ENCODE data around the gene FHL5. TPM values are rescaled to one million over a fixed set of nuclear protein-coding genes. Genes with fewer than 3 reads are reported as not detected.

FHL5 gene
- total RNA-seq, 1 donor from 2014 or later = not detected

DNA sequence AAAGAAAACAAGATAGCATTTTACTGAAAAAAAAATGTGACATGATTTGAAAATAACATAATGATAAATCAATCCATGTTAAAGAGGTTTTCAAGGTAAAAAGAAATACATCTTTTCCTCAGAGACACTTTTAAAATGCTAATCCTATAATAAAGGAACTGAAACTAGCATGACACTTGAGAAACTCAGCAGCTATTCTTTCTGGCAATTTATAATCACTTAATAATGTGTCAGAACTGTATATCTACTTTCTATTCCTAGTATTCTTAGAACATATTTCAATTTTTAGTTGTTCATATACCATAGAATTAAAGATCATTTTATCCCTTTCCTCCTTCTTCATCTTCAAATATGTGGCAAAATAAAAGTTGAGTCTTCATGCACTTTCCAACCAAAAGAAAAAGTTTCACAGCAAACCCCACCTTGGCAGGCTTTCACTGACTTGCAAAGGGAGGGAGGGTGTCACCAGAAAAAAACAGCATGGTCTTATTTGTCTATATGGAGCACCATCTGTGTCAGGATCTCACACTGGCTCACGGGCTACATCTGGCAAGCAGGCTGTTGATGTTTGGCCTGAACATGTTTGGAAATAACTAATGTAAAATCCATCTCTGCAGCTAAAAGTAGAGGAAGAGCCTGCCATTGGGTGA, 48.5 kb downstream of the FHL5 start:
- FAIRE-seq (no peak), DNase-seq (ENCODE audit: low read depth) (no peak)
- no peak overlapping the region for H3K27ac ChIP-seq (ENCODE audit: low read depth, low read length)
- no peak overlapping the region for H3K4me3 Mint-ChIP-seq (ENCODE audit: unreplicated experiment)
- no peaks in the 10 kb centered on the region for H3K9me3 Mint-ChIP-seq (ENCODE audit: unreplicated experiment)
- H3K36me3 Mint-ChIP-seq (ENCODE audit: low read depth, unreplicated experiment) = no peaks in the 10 kb centered on the region
- H3K27me3 Mint-ChIP-seq (ENCODE audit: low read depth, unreplicated experiment) = no peaks in the 10 kb centered on the region
- H3K27ac Mint-ChIP-seq (ENCODE audit: unreplicated experiment) = no peak overlapping the region
- H3K4me3 ChIP-seq (ENCODE audit: insufficient read depth, low read depth, low read length) = no peak overlapping the region
- H3K4me2 ChIP-seq (ENCODE audit: low read length) = no peak overlapping the region
- no peaks in the 10 kb centered on the region for H3K36me3 ChIP-seq (ENCODE audit: insufficient read depth, low read length)
- H2AFZ ChIP-seq (ENCODE audit: low read depth, low read length) = no peak overlapping the region
- TF ChIP-seq EZH2 (IDR thresholded peaks at IDR 0.05; ENCODE audit: insufficient read depth, low read length) (no peak), CTCF (IDR thresholded peaks at IDR 0.05; ENCODE audit: insufficient read depth, low read depth, low read length) (no peak)
- no peak overlapping the region for H3K9ac ChIP-seq (ENCODE audit: low read length)
- H3K4me1 Mint-ChIP-seq (ENCODE audit: low read depth, unreplicated experiment) = no peaks in the 10 kb centered on the region
- no peaks in the 10 kb centered on the region for H4K20me1 ChIP-seq (ENCODE audit: insufficient read depth, low read length)
- H3K27me3 ChIP-seq (ENCODE audit: insufficient read depth, low read length) = no peaks in the 10 kb centered on the region
- no peaks in the 10 kb centered on the region for H3K9me3 ChIP-seq (ENCODE audit: insufficient read depth, low read depth, low read length)
- no peaks in the 10 kb centered on the region for H3K79me2 ChIP-seq (ENCODE audit: insufficient read depth, low read length)
- H3K4me1 ChIP-seq (ENCODE audit: insufficient read depth, low read length) = no peaks in the 10 kb centered on the region

DNA sequence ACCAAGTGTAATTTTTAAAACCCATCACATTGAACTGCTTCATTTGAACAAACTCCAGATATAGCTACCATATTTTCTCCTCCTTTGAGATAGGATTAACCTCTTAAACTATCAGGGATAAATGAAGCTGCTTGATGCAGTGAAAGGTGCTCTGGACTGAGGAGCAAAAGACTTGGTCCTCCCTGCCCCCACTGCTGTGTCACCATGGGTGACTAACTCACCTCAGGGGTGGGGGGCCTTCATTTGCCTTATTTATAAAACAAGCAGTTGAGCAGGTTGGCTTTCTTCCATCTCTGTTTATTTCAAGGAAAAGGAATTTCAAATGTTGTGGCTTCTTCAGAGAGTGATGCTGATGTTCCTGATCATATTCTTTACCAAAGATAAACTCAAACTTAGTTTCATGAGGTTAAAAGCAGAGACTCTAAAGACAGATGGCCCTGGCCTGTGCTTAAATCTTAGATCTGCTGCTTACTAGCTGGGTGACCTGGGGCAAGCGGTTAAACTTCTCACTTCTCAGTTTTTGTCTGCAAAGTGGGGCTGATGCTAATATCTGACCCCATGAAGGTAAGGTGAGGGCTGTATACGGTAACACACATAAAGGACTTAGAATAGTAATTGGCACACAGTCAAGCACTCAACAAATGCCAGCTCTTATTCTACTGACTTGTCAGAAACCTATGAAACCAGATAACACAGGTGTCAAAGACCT, 50.5 kb downstream of the FHL5 start:
- Histone ChIP-seq H3K9me3 (ENCODE audit: insufficient read depth, low read depth, low read length) (no peaks in the 10 kb centered on the region), H3K27ac (ENCODE audit: low read depth, low read length) (no peak overlapping the region), H3K4me3 (ENCODE audit: insufficient read depth, low read depth, low read length) (no peak overlapping the region), H3K79me2 (ENCODE audit: insufficient read depth, low read length) (no peaks in the 10 kb centered on the region), H3K4me1 (ENCODE audit: insufficient read depth, low read length) (no peaks in the 10 kb centered on the region), H4K20me1 (ENCODE audit: insufficient read depth, low read length) (no peaks in the 10 kb centered on the region), H3K4me2 (ENCODE audit: low read length) (no peak overlapping the region), H2AFZ (ENCODE audit: low read depth, low read length) (no peak overlapping the region), H3K36me3 (ENCODE audit: insufficient read depth, low read length) (no peaks in the 10 kb centered on the region), H3K9ac (ENCODE audit: low read length) (no peak overlapping the region), H3K27me3 (ENCODE audit: insufficient read depth, low read length) (no peaks in the 10 kb centered on the region)
- Mint-ChIP-seq H3K27ac (ENCODE audit: unreplicated experiment) (no peak overlapping the region), H3K27me3 (ENCODE audit: low read depth, unreplicated experiment) (no peaks in the 10 kb centered on the region), H3K4me3 (ENCODE audit: unreplicated experiment) (no peak overlapping the region), H3K4me1 (ENCODE audit: low read depth, unreplicated experiment) (no peaks in the 10 kb centered on the region), H3K36me3 (ENCODE audit: low read depth, unreplicated experiment) (no peaks in the 10 kb centered on the region), H3K9me3 (ENCODE audit: unreplicated experiment) (no peaks in the 10 kb centered on the region)
- TF ChIP-seq EZH2 (IDR thresholded peaks at IDR 0.05; ENCODE audit: insufficient read depth, low read length) (no peak), CTCF (IDR thresholded peaks at IDR 0.05; ENCODE audit: insufficient read depth, low read depth, low read length) (no peak)
- DNase-seq (ENCODE audit: low read depth) (no peak), FAIRE-seq (no peak)

DNA sequence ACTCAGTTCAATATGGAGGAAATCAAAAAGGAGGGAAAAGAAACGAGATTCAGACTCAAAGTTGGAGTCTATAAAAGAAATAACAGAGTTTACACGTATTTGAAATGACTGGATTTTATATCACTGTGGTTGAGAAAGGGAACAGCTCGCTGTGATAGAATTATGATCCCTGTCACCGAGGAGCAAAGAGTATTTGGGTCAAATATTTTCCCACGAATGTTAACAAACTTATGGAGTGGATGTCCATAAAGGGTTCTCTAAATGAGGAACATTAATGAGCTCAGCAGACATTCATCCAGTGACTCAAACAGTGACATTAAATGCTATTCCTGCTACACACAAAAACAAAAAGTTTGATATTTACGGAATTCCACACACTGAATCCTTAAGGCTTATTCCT, 57.9 kb downstream of the FHL5 start:
- H3K27ac ChIP-seq (ENCODE audit: low read depth, low read length) = no peak overlapping the region
- H2AFZ ChIP-seq (ENCODE audit: low read depth, low read length) = no peak overlapping the region
- no peaks in the 10 kb centered on the region for H3K9me3 ChIP-seq (ENCODE audit: insufficient read depth, low read depth, low read length)
- H4K20me1 ChIP-seq (ENCODE audit: insufficient read depth, low read length) = no peaks in the 10 kb centered on the region
- no peak for DNase-seq (ENCODE audit: low read depth)
- no peaks in the 10 kb centered on the region for H3K9me3 Mint-ChIP-seq (ENCODE audit: unreplicated experiment)
- H3K4me1 ChIP-seq (ENCODE audit: insufficient read depth, low read length) = no peaks in the 10 kb centered on the region
- no peak overlapping the region for H3K27ac Mint-ChIP-seq (ENCODE audit: unreplicated experiment)
- H3K27me3 Mint-ChIP-seq (ENCODE audit: low read depth, unreplicated experiment) = no peaks in the 10 kb centered on the region
- FAIRE-seq = no peak
- H3K9ac ChIP-seq (ENCODE audit: low read length) = no peak overlapping the region
- TF ChIP-seq CTCF (IDR thresholded peaks at IDR 0.05; ENCODE audit: insufficient read depth, low read depth, low read length) (no peak), EZH2 (IDR thresholded peaks at IDR 0.05; ENCODE audit: insufficient read depth, low read length) (no peak)
- no peaks in the 10 kb centered on the region for H3K27me3 ChIP-seq (ENCODE audit: insufficient read depth, low read length)
- no peaks in the 10 kb centered on the region for H3K36me3 Mint-ChIP-seq (ENCODE audit: low read depth, unreplicated experiment)
- H3K4me2 ChIP-seq (ENCODE audit: low read length) = no peak overlapping the region
- no peaks in the 10 kb centered on the region for H3K36me3 ChIP-seq (ENCODE audit: insufficient read depth, low read length)
- H3K4me3 Mint-ChIP-seq (ENCODE audit: unreplicated experiment) = no peak overlapping the region
- H3K4me1 Mint-ChIP-seq (ENCODE audit: low read depth, unreplicated experiment) = no peaks in the 10 kb centered on the region
- no peak overlapping the region for H3K4me3 ChIP-seq (ENCODE audit: insufficient read depth, low read depth, low read length)
- no peaks in the 10 kb centered on the region for H3K79me2 ChIP-seq (ENCODE audit: insufficient read depth, low read length)
